CD14-positive monocyte (primary cell): ENCODE results near the gene MAP3K9. TPM values are rescaled to one million over a fixed set of nuclear protein-coding genes. Genes with fewer than 3 reads are reported as not detected.

Experiments used
- DNase-seq, 3 donors: peaks; one replicate each; pipeline ENCODE4 v3.0.0-alpha.2; 2011 to 2022
- H2AFZ ChIP-seq: 2 replicates; pipeline ENCODE4 v1.6.0; 2012; ENCODE audit warnings: mild to moderate bottlenecking, low read depth, low read length, inconsistent platforms; ENCODE audit not compliant: insufficient read depth, poor library complexity, severe bottlenecking
- H3K27ac ChIP-seq, 2 donors: 1 replicate in 1 of 2; 2 replicates in 1 of 2; pipeline ENCODE4 v1.5.1; 2012 to 2013; ENCODE audit warnings: low read length in 2 of 2, control low read depth in 1 of 2, inconsistent platforms in 1 of 2, low read depth in 1 of 2, mild to moderate bottlenecking in 1 of 2
- H3K27me3 ChIP-seq, 2 donors: one replicate each; pipeline versions ENCODE4 v1.6.0 to v1.6.1; 2011 to 2013; ENCODE audit warnings: low read length in 2 of 2; ENCODE audit not compliant: control insufficient read depth in 2 of 2, insufficient read depth in 2 of 2
- H3K36me3 ChIP-seq, 2 donors: replicated peaks in 1 of 2; 1 replicate in 1 of 2; 2 replicates in 1 of 2; pipeline versions ENCODE4 v1.5.1 to v1.6.1; 2012 to 2013; ENCODE audit warnings: low read length in 2 of 2, control low read depth in 1 of 2, inconsistent platforms in 1 of 2, mild to moderate bottlenecking in 1 of 2; ENCODE audit not compliant: insufficient read depth in 2 of 2, control insufficient read depth in 1 of 2
- H3K4me1 ChIP-seq, 2 donors: 1 replicate in 1 of 2; 2 replicates in 1 of 2; pipeline versions ENCODE4 v1.5.1 to v1.6.1; 2012 to 2013; ENCODE audit warnings: low read length in 2 of 2, control low read depth in 1 of 2, inconsistent platforms in 1 of 2, mild to moderate bottlenecking in 1 of 2, moderate library complexity in 1 of 2; ENCODE audit not compliant: insufficient read depth in 2 of 2, control insufficient read depth in 1 of 2
- H3K4me2 ChIP-seq: replicated peaks from 2 replicates; pipeline ENCODE3; 2012; ENCODE audit warnings: low read length, moderate library complexity, mild to moderate bottlenecking; ENCODE audit not compliant: poor library complexity, severe bottlenecking; ENCODE audit errors: extremely low read depth
- H3K4me3 ChIP-seq, 3 experiments: fragments of 200-600 bp in 1 of 3; sonication (generic) in 1 of 3; replicated peaks in 1 of 3; 1 replicate in 2 of 3; 2 replicates in 1 of 3; pipeline ENCODE4 v1.5.1; 2011 to 2013; ENCODE audit warnings: low read length in 3 of 3, mild to moderate bottlenecking in 3 of 3, control low read depth in 2 of 3, low read depth in 2 of 3, inconsistent platforms in 1 of 3, moderate library complexity in 1 of 3
- H3K79me2 ChIP-seq: 2 replicates; pipeline ENCODE4 v1.6.0; 2012; ENCODE audit warnings: mild to moderate bottlenecking, control low read depth, inconsistent platforms, low read length, moderate library complexity; ENCODE audit not compliant: insufficient read depth
- H3K9ac ChIP-seq: 2 replicates; pipeline ENCODE4 v1.6.0; 2017; ENCODE audit warnings: low read length, mild to moderate bottlenecking; ENCODE audit not compliant: insufficient read depth, poor library complexity, severe bottlenecking
- H3K9me3 ChIP-seq, 2 donors: replicated peaks in 1 of 2; 1 replicate in 1 of 2; 2 replicates in 1 of 2; pipeline versions ENCODE4 v1.5.1 to v1.6.1; 2012 to 2013; ENCODE audit warnings: low read length in 2 of 2, control low read depth in 1 of 2; ENCODE audit not compliant: control insufficient read depth in 1 of 2, insufficient read depth in 1 of 2
- H4K20me1 ChIP-seq: 2 replicates; pipeline ENCODE4 v1.6.0; 2012; ENCODE audit warnings: mild to moderate bottlenecking, low read length, control low read depth, moderate library complexity; ENCODE audit not compliant: insufficient read depth
- H3K27ac Mint-ChIP-seq, 7 donors: one replicate each; pipeline ENCODE4 v1.8.0; 2020; ENCODE audit warnings: mild to moderate bottlenecking in 7 of 7, mixed read lengths in 7 of 7, moderate library complexity in 6 of 7, inconsistent platforms in 2 of 7
- H3K27me3 Mint-ChIP-seq, 3 donors: one replicate each; pipeline ENCODE4 v1.8.0; 2021 to 2022; ENCODE audit warnings: low read depth in 3 of 3, mild to moderate bottlenecking in 3 of 3, mixed read lengths in 3 of 3, moderate library complexity in 3 of 3, inconsistent platforms in 1 of 3
- H3K36me3 Mint-ChIP-seq, 2 donors: one replicate each; pipeline ENCODE4 v1.8.0; 2020; ENCODE audit warnings: mixed read lengths in 2 of 2, inconsistent platforms in 1 of 2, mild to moderate bottlenecking in 1 of 2
- H3K4me1 Mint-ChIP-seq: one replicate; pipeline ENCODE4 v1.8.0; 2020; ENCODE audit warnings: mild to moderate bottlenecking, mixed read lengths
- H3K4me3 Mint-ChIP-seq, 2 donors: one replicate each; pipeline ENCODE4 v1.8.0; 2020; ENCODE audit warnings: mild to moderate bottlenecking in 2 of 2, mixed read lengths in 2 of 2, moderate library complexity in 1 of 2
- H3K9me3 Mint-ChIP-seq, 7 donors: one replicate each; pipeline ENCODE4 v1.8.0; 2020 to 2022; ENCODE audit warnings: mixed read lengths in 7 of 7, mild to moderate bottlenecking in 6 of 7, moderate library complexity in 6 of 7, inconsistent platforms in 2 of 7
- WGBS: methylation state at CpG from one replicate; pipeline ENCODE4 v1.1.5; 2013; ENCODE audit warnings: missing lambda C conversion rate; ENCODE audit not compliant: insufficient coverage; 5-methylcytosine and 5-hydroxymethylcytosine counted together
- intact Hi-C, 2 donors: fragments of 100-400 bp; cut with micrococcal nuclease; formaldehyde crosslinking; loops; one replicate each; pipeline versions ENCODE4 v1.15.0 to v1.15.1; 2023
- polyA plus RNA-seq, 3 donors: library from polyadenylated mRNA; depleted of rRNA in 1 of 3; unstranded in 2 of 3; stranded (reverse) in 1 of 3; fragments of 300-500 nt in 2 of 3; fragments of >200 nt in 1 of 3; fragmentation: Illumina TruSeq in 2 of 3; gene quantifications; 1 replicate in 2 of 3; 2 replicates in 1 of 3; pipeline ENCODE4 v1.2.3, GENCODE V29; 2012 to 2021
- TF ChIP-seq, protein P1 (sequence below): fragments of 200-600 bp; IDR thresholded peaks from one replicate; pipeline ENCODE4 v1.8.0; 2022; ENCODE audit warnings: antibody characterized with exemption, mild to moderate bottlenecking

The MAP3K9 gene
- polyA plus RNA-seq, 3 donors: 0.01 TPM; not detected in 2

- no peaks in the 10 kb centered on the region for H3K9me3 ChIP-seq
- H3K36me3 Mint-ChIP-seq: peaks cover 0 to 2% of the 10 kb centered on the region in 2 donors
- peaks cover 24 to 32% (median 29%) of the 10 kb centered on the region in 3 donors for H3K27me3 Mint-ChIP-seq
- peaks cover 8% of the 10 kb centered on the region for H3K4me1 Mint-ChIP-seq
- peaks cover 12 to 27% of the 10 kb centered on the region in 2 donors for H3K27me3 ChIP-seq
- H3K4me3 ChIP-seq: no peak overlapping the region
- H3K27ac Mint-ChIP-seq: no peak overlapping the region
- TF ChIP-seq, protein P1, sequence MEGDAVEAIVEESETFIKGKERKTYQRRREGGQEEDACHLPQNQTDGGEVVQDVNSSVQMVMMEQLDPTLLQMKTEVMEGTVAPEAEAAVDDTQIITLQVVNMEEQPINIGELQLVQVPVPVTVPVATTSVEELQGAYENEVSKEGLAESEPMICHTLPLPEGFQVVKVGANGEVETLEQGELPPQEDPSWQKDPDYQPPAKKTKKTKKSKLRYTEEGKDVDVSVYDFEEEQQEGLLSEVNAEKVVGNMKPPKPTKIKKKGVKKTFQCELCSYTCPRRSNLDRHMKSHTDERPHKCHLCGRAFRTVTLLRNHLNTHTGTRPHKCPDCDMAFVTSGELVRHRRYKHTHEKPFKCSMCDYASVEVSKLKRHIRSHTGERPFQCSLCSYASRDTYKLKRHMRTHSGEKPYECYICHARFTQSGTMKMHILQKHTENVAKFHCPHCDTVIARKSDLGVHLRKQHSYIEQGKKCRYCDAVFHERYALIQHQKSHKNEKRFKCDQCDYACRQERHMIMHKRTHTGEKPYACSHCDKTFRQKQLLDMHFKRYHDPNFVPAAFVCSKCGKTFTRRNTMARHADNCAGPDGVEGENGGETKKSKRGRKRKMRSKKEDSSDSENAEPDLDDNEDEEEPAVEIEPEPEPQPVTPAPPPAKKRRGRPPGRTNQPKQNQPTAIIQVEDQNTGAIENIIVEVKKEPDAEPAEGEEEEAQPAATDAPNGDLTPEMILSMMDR: no peak
- H3K79me2 ChIP-seq: no peaks in the 10 kb centered on the region
- H3K4me3 Mint-ChIP-seq: no peak overlapping the region
- no peak overlapping the region for H3K27ac ChIP-seq
- no peaks in the 10 kb centered on the region for H3K36me3 ChIP-seq
- DNase-seq: no peak
- no peak overlapping the region for H3K4me2 ChIP-seq
- H3K9ac ChIP-seq: no peak overlapping the region
- peaks cover 6 to 8% of the 10 kb centered on the region in 2 donors for H3K4me1 ChIP-seq
- no peak overlapping the region for H2AFZ ChIP-seq
- intact Hi-C loops: no loop called here
- no peaks in the 10 kb centered on the region for H4K20me1 ChIP-seq
- peaks cover 0 to 4% (median 0%) of the 10 kb centered on the region in 7 donors for H3K9me3 Mint-ChIP-seq
These were observed 18.0 kb upstream of the MAP3K9 start for GRCh38 chr14:70827347-70827746.

- intact Hi-C loops: loop anchor here (5.0 kb wide), 2 partner anchors 84 to 89 kb away; partner anchors contain the start of gene PCNX1 (in 1 of the 2)
- Histone ChIP-seq H3K4me1 (peaks cover 10 to 20% of the 10 kb centered on the region in 2 donors), H3K4me3 (no peak overlapping the region), H3K9ac (no peak overlapping the region), H3K9me3 (peaks cover 0 to 4% of the 10 kb centered on the region in 2 donors), H3K4me2 (peak overlapping the region; percentile 87), H2AFZ (no peak overlapping the region), H3K27ac (no peak overlapping the region), H3K36me3 (no peaks in the 10 kb centered on the region), H4K20me1 (no peaks in the 10 kb centered on the region), H3K79me2 (no peaks in the 10 kb centered on the region), H3K27me3 (peaks cover 31 to 59% of the 10 kb centered on the region in 2 donors)
- no peak for DNase-seq
- TF ChIP-seq, protein P1: no peak
- Mint-ChIP-seq H3K4me3 (peak overlapping the region in 1 of 2 donors; percentile 87), H3K27ac (no peak overlapping the region), H3K27me3 (peaks cover 40 to 59% (median 59%) of the 10 kb centered on the region in 3 donors), H3K36me3 (peaks cover 0 to 2% of the 10 kb centered on the region in 2 donors), H3K9me3 (peaks cover 0 to 7% (median 0%) of the 10 kb centered on the region in 7 donors), H3K4me1 (peaks cover 13% of the 10 kb centered on the region)
- no CpG with 5 or more reads among the region's 4 CpGs for WGBS
These were observed 14.0 kb upstream of the MAP3K9 start for GRCh38 chr14:70823281-70823680.
